ENCODE measurements around the gene DHX29. TPM values are rescaled to one million over a fixed set of nuclear protein-coding genes. Genes with fewer than 3 reads are reported as not detected.
A peak's percentile ranks its signal among the peaks of the same experiment; 100 is the strongest.

DHX29 gene
- total RNA-seq, 4 donors from 2014 or later, result 22.9 to 28.5 (median 27.5) TPM

- Histone ChIP-seq H3K4me3 (peak overlapping the region in 3 of 4 donors; percentile 51 to 67 (median 64)), H3K4me1 (peaks cover 0 to 49% (median 34%) of the 10 kb centered on the region in 4 donors), H3K27ac (no peak overlapping the region), H3K36me3 (no peaks in the 10 kb centered on the region), H3K27me3 (peaks cover 0 to 95% of the 10 kb centered on the region in 2 donors), H3K9me3 (no peaks in the 10 kb centered on the region)
- DNase-seq (ENCODE audit: low spot score in 2 of 2), result no peak
- TF ChIP-seq EP300 (IDR thresholded peaks at IDR 0.05) (peak in 1 of 2 donors; percentile 76), POLR2A (IDR thresholded peaks at IDR 0.05) (no peak)
- 3% methylated on average over 9 to 11 of the region's 11 CpGs for WGBS, 2 donors
These were observed 75.6 kb downstream of the DHX29 start for GRCh38 chr5:55231919-55232270.

- no peak overlapping the region for H3K27ac ChIP-seq
- peak overlapping the region in 3 of 4 donors; percentile 33 to 64 (median 51) for H3K4me3 ChIP-seq
- no peak for TF ChIP-seq POLR2A (IDR thresholded peaks at IDR 0.05)
- no peak for TF ChIP-seq EP300 (IDR thresholded peaks at IDR 0.05)
- no peak for TF ChIP-seq CTCF (IDR thresholded peaks at IDR 0.05)
- peaks cover 0 to 55% (median 39%) of the 10 kb centered on the region in 4 donors for H3K4me1 ChIP-seq
- no peaks in the 10 kb centered on the region for H3K9me3 ChIP-seq
- no peaks in the 10 kb centered on the region for H3K36me3 ChIP-seq
- H3K27me3 ChIP-seq, result peaks cover 0 to 95% of the 10 kb centered on the region in 2 donors
- 2 to 8% methylated on average over 13 to 37 of the region's 48 CpGs for WGBS, 2 donors
- no peak for DNase-seq (ENCODE audit: low spot score in 2 of 2)
These were observed 76.2 kb downstream of the DHX29 start for GRCh38 chr5:55231029-55231918.

DNA sequence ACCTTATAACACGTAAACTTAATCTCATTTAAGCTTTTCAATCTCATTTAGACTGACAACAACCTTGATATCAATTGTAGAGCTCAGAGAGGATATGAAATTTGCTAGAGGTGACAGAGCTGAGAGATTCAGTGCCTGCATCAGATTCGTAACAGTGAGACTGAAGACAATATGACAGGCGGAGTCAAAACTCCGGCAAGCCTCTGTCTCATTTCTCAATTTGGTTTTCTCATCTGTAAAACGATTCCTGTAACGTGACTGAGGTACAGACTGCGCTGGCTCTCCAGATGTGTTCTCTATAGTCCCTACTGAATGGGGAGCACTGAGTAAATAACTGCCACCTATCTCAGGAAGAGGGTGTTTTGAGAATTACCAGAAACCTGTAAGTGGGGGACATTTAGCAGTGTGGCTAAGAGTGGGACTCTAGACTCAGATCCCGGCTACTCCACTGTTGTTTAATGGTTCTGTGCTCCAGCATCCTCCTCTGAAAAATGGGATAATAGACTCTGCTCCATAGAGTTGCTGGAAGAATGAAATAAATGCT is 77.3 kb downstream of the DHX29 start:
- no peak for TF ChIP-seq CTCF (IDR thresholded peaks at IDR 0.05)
- WGBS, 2 donors, result 30 to 36% methylated on average over 8 of the region's 8 CpGs
- peaks cover 0 to 95% of the 10 kb centered on the region in 2 donors for H3K27me3 ChIP-seq
- H3K9me3 ChIP-seq, result no peaks in the 10 kb centered on the region
- no peaks in the 10 kb centered on the region for H3K36me3 ChIP-seq
- no peak for DNase-seq (ENCODE audit: low spot score in 2 of 2)
- peaks cover 0 to 58% (median 39%) of the 10 kb centered on the region in 4 donors for H3K4me1 ChIP-seq
- H3K27ac ChIP-seq, result no peak overlapping the region
- no peak overlapping the region for H3K4me3 ChIP-seq

- TF ChIP-seq EP300 (IDR thresholded peaks at IDR 0.05) (no peak), POLR2A (IDR thresholded peaks at IDR 0.05) (no peak), CTCF (IDR thresholded peaks at IDR 0.05) (no peak)
- Histone ChIP-seq H3K4me3 (peak overlapping the region; percentile 11 to 47 (median 30)), H3K27ac (no peak overlapping the region), H3K9me3 (no peaks in the 10 kb centered on the region), H3K36me3 (no peaks in the 10 kb centered on the region), H3K4me1 (peaks cover 0 to 47% (median 33%) of the 10 kb centered on the region in 4 donors), H3K27me3 (peaks cover 0 to 100% of the 10 kb centered on the region in 2 donors)
- 7 to 8% methylated on average over 30 of the region's 30 CpGs for WGBS, 2 donors
- no peak for DNase-seq (ENCODE audit: low spot score in 2 of 2)
These were observed 79.6 kb downstream of the DHX29 start for GRCh38 chr5:55227664-55228430.

DNA sequence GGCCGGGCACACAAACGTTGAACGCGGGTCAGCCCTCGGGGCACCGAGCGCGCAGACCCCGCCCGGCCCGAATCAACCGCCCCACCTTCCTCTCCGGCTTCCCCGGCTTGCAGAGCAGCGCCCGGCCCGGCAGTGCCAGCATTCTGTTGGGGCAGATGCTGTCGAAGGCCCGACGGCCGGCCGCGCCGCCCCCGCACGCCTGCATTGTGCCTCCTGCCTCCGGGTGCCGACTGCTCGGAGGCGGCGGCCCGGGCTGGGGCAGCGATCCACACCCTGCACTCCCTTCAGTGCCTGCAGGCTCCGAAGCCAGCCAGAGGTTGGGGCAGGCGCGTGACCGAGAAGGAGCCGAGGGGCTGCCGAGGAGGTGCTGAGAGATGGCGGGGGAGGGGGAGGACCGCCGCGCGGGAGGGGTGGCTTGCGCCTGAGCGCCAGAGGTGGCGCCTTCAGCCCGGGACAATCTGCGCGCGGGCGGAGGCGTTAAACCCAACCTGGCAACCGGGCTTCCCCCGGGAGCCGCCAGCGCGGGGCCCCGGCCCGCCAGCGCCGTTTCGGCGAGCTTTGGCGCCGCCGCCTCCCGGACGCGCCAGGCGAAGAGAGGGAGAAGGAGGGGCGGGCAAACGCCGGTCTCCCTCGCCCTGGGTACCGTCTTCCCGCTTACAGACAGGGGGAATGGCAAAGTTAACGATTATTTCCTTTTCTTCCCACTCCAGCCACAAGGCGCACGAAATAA is 80.4 kb downstream of the DHX29 start, which contains the start of gene MCIDAS:
MCIDAS (minus strand) TSS at position 382 of the 730 bp plus-strand sequence; CDS start at position 205, 177 bp downstream.
- Histone ChIP-seq H3K9me3 (no peaks in the 10 kb centered on the region), H3K4me1 (peaks cover 0 to 44% (median 26%) of the 10 kb centered on the region in 4 donors), H3K4me3 (peak within 1 kb of the TSS; percentile 11 to 47 (median 30)), H3K27ac (no peak within 1 kb of the TSS), H3K27me3 (peaks cover 0 to 100% of the 10 kb centered on the region in 2 donors), H3K36me3 (no peaks in the 10 kb centered on the region)
- TF ChIP-seq EP300 (IDR thresholded peaks at IDR 0.05), result no peak
- peak in 1 of 5 experiments; percentile 11 for TF ChIP-seq CTCF (IDR thresholded peaks at IDR 0.05)
- no peak for TF ChIP-seq POLR2A (IDR thresholded peaks at IDR 0.05)
- DNase-seq (ENCODE audit: low spot score in 2 of 2), result no peak
- WGBS, 2 donors, result 1% methylated on average over 43 to 47 of the region's 80 CpGs
